GM18508 (cell line): Measurements from ENCODE around the gene ABCB8.
"Not testable (repeated sequence)": the region's sequence is repeated elsewhere in the genome, so short reads cannot be mapped to it uniquely, and the experiment has no call there.

Source experiments
- ATAC-seq: cut with Tn5 transposase; IDR thresholded peaks from one replicate; pipeline ENCODE4 v1.9.1; 2021; ENCODE audit warnings: moderate number of reproducible peaks; ENCODE audit not compliant: insufficient read depth, unreplicated experiment

The ABCB8 gene

DNA sequence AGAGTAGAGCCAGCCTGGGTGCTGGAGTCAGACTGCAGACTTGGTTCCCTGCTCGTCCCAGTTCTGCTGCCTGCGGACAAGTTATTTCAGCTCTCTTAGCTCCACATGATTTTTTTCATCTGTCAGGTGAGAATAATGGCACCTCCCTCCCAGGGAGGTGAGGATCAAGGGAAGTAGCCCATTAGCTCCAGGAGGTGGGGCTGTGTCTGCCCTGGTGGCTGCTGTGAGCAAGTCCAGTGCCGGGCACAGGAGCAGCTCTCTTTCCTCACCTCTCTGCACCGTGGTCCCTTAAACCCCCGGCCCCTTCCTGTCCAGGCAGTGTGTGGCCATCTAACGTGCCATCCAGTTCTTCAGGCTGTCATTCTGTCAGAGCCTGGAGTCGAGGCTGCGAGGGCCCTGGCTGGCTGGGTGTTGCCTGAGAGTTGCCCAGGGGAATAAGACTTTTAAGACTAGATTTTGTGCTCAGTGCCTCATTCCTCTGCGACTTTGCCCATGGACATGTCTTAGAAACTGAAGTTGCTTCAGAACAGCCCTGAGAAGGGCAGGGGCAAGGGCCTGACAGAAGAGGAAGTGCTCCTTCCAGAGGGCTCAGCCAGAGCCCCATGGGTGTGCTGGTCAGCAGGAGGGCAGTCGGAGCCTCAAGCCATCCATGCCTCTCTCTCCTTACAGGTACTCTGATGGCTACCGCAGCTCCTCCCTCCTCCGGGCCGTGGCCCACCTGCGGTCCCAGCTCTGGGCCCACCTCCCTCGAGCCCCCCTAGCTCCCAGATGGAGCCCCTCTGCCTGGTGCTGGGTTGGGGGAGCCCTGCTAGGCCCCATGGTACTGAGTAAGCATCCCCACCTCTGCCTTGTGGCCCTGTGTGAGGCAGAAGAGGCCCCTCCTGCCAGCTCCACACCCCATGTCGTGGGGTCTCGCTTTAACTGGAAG lies 5.0 kb downstream of the ABCB8 start:
- ATAC-seq: no peak

DNA sequence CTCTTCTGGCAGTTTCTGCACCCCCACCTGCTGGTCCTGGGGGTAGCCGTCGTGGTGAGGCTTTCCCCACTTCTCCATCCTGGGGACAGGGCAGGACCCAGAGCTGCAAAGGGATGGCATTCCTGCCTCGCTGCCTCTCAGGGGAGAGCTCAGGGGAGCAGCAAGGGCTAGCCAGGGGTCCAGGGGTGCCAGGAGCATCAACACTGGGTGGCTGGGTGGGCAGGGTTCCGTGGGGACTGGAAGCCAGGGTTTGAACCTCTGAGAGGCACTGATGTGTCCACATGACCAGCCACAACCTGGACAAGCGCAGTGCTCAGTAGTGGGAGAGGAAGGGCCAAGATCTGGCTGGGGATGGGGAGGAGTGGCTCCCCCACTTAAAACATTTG lies 5.6 kb downstream of the ABCB8 start:
- no peak for ATAC-seq

DNA sequence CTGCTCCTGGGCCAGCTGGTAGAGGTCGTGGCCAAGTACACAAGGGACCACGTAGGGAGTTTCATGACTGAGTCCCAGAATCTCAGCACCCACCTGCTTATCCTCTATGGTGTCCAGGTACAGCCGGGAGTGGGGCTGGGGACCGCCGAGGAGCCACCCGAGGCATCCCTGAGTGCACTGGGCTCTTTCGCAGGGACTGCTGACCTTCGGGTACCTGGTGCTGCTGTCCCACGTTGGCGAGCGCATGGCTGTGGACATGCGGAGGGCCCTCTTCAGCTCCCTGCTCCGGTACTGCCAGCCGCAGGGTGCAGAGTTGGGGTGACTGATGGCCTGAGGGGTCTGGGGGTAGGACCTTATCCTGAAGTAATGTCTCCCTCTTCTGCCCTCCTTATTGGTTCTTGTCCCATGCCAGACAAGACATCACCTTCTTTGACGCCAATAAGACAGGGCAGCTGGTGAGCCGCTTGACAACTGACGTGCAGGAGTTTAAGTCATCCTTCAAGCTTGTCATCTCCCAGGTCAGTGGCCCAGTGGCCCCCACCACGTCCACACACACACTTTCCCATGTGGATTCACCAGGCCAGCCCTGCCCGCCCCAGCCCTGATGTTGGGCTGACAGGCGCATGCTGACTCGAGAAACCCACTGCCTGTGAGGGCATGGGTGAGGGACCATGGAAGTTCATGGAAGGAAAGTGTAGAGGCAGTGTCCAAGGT lies 6.2 kb downstream of the ABCB8 start:
- no peak for ATAC-seq

DNA sequence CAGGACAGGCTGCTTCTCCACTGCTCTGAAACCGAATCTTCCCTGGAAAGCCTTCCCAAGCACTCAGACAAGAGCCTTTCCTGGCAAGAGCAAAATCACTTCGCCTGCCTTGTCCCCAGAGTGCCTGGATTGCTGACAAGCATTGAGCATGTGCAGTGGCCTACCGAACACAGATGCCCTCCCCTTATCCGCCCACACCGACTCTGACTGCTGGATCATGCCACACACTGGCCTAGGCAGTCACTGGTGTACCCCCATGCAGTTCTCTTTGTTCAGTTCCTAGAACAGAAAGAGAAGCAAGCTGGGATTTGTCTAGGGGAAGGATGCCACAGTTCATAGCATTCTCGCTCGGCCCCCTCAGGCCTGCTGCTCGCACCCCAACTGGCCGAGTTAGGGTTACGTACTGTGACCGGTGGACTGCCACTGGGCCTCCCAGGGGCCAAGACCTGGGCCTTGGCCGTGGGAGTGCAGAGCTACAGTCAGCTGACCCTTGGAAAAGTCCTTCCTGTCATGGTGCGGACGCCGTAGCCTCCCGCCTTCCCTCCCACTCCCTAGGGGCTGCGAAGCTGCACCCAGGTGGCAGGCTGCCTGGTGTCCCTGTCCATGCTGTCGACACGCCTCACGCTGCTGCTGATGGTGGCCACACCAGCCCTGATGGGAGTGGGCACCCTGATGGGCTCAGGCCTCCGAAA lies 6.9 kb downstream of the ABCB8 start:
- ATAC-seq: no peak

DNA sequence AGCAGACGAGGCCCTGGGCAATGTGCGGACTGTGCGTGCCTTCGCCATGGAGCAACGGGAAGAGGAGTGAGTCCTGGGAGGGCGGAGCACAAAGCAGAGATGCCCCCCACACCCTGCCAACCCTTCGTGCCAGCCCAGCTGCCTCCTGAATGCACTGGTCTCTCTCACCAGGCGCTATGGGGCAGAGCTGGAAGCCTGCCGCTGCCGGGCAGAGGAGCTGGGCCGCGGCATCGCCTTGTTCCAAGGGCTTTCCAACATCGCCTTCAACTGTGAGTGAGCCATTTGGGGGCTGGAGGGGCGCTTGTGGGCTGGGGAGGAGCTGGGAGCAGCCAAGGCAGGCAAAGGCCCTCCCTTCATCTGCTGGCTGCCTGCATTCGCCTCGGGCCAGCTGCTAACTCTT lies 7.7 kb downstream of the ABCB8 start:
- no peak for ATAC-seq

DNA sequence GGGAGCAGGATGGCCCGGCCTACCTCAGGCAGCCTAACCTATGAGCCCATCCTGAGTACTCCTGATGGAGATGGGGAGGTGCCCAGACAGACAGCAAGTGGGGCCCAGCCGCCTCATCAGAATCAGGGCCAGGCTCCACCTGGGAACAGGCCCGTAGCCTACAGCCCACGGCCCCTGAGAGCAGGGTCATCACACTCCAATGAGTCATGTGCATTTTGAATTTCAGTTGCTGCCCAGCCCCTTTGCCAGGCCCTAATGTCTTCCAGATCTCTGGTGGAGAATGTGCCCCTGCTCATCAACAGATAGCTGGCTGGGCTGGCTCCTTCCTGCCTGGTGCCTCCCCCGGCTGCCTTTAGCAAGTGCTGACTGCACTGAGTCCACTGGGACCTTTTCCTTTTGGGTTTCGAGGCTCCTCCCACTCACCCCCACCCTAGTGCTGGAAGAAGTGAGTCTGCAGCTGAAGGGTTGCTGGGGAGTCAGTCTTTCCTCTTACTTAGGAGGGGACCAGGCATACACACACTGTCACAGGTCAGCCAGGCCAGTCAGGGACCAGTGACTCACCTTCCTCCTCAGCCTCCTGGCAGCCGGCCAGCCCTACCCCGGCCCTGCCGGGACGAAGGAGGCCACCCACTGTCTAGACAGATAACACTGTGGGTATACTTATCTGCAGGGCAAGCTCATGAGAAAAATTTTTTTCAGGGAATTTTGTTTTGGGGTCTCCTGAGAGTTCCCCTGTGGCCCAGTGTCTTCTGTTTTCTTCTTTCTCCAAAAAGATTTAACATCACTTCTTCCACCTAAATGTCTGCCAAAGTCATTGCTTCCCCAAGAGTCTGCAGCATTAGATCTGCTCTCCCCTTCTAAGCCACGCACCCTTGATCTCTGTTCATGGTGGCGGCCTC lies 10.9 kb downstream of the ABCB8 start:
- ATAC-seq: no peak

DNA sequence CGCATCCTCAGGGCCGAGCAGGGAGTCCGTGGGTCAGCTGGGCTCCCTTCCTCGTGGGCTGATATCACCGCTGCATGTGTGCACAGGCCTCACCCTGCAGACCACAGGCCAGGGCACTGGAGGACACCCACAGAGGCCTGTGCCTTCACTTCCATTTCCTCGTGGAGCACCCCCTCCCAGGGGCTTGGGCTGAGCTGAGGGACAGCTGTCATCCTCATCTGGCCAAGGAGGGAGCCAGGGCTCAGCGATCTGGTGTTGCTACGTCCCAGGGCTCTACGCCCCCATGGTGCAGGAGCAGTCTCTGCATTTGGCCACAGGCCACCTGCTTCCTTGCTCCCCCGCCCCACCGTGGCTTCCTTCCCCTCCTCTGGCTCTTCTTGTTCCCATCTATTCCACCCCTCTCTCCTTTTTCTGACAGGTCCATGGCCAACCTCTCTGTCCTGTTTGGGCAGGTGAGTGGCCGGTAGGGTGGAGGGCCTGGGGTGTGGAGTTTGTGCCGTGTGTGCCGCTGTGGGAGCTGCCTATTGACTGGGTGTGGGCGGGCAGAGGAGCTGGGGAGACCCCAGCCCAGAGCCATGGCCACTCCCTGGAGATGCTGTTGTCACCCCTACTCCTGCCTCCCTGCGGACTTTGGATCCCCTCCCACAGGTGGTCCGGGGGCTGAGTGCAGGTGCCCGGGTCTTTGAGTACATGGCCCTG lies 11.7 kb downstream of the ABCB8 start:
- ATAC-seq: no peak

DNA sequence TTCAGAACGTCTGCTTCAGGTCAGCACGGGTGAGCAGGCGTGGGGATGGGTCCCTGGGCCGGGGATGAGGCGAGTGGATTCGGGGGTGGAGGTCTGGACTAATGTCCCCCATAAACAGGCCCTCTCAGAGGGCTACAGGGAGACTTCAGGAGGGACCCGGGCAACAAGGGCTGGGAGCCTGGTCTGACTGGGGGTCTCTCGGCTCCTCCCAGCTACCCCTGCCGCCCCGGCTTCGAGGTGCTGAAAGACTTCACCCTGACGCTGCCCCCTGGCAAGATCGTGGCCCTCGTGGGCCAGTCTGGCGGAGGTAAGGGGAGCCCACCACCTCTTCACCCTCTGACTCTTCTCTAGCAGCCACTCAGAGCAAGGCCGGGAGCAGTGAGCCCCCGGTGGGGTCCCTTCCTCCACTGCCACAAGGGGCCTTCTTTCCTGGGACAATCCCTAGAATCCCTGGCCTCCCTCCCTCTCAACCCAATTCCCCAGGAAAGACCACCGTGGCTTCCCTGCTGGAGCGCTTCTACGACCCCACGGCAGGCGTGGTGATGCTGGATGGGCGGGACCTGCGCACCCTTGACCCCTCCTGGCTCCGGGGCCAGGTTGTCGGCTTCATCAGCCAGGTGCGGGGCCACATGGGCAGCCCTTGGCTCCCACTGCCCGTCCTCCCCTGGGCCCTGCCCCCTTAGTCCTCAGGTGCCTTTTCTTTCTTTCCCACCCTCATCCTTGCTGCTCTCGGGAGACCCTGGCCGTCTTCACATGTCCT lies 12.5 kb downstream of the ABCB8 start:
- no peak for ATAC-seq

DNA sequence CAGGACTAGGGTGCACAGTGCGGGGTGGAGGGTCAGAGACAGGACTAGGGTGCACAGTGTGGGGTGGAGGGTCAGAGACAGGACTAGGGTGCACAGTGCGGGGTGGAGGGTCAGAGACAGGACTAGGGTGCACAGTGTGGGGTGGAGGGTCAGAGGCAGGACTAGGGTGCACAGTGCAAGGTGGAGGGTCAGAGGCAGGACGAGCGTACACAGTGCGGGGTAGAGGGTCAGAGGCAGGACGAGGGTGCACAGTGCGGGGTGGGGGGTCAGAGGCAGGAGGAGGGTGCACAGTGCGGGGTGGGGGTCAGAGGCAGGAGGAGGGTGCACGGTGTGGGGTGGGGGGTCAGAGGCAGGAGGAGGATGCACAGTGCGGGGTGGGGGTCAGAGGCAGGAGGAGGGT lies 15.2 kb downstream of the ABCB8 start:
- not testable (repeated sequence) for ATAC-seq

DNA sequence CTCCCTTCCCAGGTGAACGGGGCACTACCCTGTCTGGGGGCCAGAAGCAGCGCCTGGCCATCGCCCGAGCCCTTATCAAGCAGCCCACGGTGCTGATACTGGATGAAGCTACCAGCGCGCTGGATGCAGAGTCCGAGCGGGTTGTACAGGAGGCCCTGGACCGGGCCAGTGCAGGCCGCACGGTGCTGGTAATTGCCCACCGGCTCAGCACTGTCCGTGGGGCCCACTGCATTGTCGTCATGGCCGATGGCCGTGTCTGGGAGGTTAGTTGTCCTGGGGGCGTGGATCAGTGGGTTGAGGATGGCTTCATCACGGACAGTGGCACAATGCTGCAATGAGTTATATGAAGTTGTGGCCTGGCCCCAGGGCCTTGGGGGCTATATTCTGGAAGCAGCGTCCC lies 15.7 kb downstream of the ABCB8 start:
- no peak for ATAC-seq

DNA sequence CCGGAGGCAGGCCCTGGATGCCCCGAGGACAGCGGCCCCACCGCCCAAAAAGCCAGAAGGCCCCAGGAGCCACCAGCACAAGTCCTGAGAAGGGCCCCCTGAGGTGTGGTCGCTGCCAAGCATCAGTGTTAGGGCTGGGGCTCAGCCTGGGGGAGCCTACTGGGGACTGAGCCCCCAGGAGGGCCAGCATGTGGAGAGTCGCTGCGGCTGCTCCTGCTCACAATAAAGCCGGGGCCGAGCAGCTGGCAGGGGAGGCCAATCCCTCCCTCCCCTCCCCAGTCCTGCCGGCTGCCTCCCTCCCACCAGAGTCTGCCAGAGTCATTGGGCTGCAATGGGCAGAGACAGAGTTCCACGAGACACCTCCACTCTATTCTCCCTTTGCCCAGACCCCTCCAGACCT lies 17.0 kb downstream of the ABCB8 start:
- ATAC-seq: no peak

DNA sequence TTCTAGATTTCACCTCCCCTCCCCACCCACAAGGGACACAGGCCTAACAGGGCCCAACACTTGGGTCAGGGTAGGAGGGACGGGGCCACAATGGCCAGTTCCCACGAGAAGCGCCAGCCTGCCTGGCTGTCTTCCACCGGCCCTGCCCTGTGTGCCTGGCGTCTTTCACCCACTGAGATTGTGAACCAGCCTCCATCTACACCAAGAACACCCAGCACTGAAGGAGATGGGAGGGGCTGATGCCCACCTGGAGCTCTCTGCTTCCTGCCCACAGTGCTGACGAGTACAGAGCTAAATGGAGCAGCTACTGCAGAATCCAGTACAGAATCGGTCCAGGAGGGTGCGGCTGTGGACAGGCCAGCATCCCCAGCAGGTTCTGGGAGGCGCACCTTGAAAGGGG lies 17.7 kb downstream of the ABCB8 start:
- ATAC-seq: no peak

DNA sequence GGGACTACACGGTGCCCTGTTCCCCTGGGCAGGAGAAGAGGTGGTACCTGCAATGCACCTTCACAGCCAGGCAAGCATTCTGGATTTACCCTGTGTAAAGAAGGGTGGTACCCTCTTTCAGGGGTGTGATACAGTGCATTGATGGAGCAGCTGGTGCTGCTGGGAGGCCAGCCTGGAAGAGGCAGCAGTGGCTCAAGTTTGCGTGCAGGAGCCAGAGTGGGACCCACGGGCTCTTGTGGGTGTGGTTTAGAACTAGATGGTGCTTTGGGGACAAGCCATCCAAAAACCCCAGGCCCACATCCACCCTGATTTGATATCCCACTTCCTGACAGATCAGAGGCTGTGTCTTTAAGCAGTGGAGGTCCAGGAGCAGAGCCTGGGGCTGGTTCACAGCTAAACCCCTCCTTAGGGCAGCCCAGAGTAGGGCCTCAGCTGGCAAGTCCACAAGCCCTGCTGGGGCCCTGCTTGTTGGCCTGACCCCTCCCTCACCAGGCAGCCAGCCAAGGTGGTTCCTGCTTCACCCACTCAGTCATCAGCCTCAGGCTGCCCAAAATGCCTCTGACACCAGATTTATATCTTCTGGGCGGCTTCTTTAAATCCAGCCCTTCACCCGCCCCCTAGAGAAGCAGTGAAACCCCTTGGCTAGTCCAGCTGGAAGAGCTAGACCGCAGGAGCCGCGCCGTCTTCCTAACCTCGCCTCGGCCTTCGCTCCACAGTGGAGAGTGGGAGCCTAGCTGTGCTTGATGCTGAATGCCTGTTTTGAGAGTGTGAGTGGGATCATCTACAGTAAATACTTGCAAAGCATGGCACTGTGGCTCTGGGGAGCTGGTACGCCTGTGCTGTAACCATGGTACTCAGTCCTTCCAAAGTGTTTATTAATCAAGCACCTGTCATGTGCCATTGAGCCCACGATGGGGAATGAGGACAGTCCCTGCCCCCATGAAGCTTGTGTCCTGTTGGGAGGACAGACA lies 18.6 kb downstream of the ABCB8 start:
- no peak for ATAC-seq

DNA sequence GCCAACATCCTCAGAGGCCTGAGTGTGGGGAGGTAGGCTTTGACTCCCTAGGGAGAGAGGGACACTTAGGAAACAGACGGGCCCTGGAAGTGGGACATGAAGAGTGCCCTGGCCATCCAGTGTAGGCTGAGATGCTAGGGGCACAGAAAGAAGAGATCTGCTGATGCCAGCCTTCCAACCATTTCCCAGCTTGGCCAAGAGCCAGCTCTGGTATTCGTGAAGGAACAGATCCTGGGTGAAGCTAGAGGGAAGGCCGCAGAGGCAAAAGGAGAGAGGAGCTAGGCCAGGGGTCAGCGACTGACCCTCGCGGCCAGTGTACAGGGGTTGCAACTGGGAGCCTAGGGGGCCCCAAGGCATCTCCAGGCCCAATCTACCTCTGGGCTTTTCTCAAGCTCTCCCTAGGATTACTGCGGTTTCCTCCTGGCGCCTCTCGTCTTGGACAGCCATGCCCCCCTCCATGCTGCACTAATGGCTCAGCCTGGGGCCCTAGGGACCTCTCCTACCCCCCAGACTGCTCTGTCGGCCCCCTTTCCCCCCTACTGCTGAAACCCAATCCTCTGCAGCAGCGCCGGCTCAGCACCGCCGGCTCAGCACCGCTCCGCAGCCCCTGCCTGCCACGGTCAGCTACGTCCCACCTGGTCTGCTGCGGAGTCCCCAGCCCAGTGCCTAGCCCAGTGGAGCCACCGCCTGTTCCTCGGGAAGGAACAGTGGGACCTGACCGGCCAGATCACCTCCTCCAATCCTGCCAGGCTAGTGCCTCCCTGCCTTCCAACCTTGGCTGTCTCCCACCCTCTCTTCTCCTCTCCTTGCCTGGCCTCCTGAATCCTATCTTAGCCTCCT lies 19.9 kb downstream of the ABCB8 start, which contains the start of gene ASIC3:
Gene ASIC3 (plus strand): TSS at position 556 of the 840 bp plus-strand sequence. CDS start 355 bp downstream, outside the sequence.
- no peak for ATAC-seq

DNA sequence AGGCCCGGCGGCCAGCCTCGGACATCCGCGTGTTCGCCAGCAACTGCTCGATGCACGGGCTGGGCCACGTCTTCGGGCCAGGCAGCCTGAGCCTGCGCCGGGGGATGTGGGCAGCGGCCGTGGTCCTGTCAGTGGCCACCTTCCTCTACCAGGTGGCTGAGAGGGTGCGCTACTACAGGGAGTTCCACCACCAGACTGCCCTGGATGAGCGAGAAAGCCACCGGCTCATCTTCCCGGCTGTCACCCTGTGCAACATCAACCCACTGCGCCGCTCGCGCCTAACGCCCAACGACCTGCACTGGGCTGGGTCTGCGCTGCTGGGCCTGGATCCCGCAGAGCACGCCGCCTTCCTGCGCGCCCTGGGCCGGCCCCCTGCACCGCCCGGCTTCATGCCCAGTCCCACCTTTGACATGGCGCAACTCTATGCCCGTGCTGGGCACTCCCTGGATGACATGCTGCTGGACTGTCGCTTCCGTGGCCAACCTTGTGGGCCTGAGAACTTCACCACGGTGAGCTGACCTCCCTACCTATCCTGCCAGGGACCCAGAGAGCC lies 20.7 kb downstream of the ABCB8 start:
- no peak for ATAC-seq

DNA sequence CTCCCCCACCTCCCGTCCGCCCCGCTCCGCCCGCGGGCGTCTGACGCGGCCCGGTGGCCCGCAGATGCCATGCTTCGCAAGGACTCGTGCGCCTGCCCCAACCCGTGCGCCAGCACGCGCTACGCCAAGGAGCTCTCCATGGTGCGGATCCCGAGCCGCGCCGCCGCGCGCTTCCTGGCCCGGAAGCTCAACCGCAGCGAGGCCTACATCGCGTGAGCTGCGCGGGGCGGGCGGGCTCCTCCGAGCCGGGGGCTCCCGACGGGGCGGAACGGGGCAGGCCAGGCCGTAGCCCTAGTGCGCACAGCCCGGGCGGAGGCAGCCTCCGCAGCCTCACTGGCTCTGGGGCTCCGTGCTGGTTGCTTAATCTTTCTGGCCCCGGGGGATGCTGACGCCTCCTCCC lies 22.9 kb downstream of the ABCB8 start:
- no peak for ATAC-seq
